Measurements from ENCODE around the gene LAMC1. TPM values are rescaled to one million over a fixed set of nuclear protein-coding genes. Genes with fewer than 3 reads are reported as not detected.

Gene LAMC1
- total RNA-seq: not detected

- ATAC-seq (peak; percentile 31), DNase-seq (no peak)
- ChIA-PET CTCF (no interaction called here), POLR2A (no interaction called here)
- peak within 1 kb of the TSS; percentile 62 for H3K4me3 Mint-ChIP-seq
- peaks cover 59% of the 10 kb centered on the region for H3K27me3 Mint-ChIP-seq (ENCODE audit: low read depth)
- peak within 1 kb of the TSS; percentile 33 for H3K27ac Mint-ChIP-seq
- no peaks in the 10 kb centered on the region for H3K9me3 Mint-ChIP-seq (ENCODE audit: insufficient read depth)
- peaks cover 11% of the 10 kb centered on the region for H3K4me1 Mint-ChIP-seq (ENCODE audit: low read depth)
- H3K36me3 Mint-ChIP-seq (ENCODE audit: low read depth): no peaks in the 10 kb centered on the region
Measured at GRCh38 chr1:183023146-183023600, at the start of gene LAMC1. Gene LAMC1 (plus strand): TSS chr1:183023420. CDS start chr1:183023717, 297 bp downstream.

GRCh38 chr1:182974506-182975191 lies 48.6 kb upstream of the LAMC1 start:
- ChIA-PET POLR2A (no interaction called here), CTCF (interaction anchor here (0.6 kb wide), 1 partner anchor 248 kb away, joined by 3 read pairs; no protein-coding TSS in a partner anchor)
- ATAC-seq: no peak
- Mint-ChIP-seq H3K36me3 (ENCODE audit: low read depth) (no peaks in the 10 kb centered on the region), H3K27ac (no peak overlapping the region), H3K27me3 (ENCODE audit: low read depth) (peaks cover 12% of the 10 kb centered on the region), H3K9me3 (ENCODE audit: insufficient read depth) (no peaks in the 10 kb centered on the region), H3K4me3 (no peak overlapping the region), H3K4me1 (ENCODE audit: low read depth) (no peaks in the 10 kb centered on the region)
- DNase-seq: no peak

GRCh38 chr1:182977480-182977879 lies 45.7 kb upstream of the LAMC1 start:
- Mint-ChIP-seq H3K27ac (no peak overlapping the region), H3K4me3 (no peak overlapping the region), H3K36me3 (ENCODE audit: low read depth) (no peaks in the 10 kb centered on the region), H3K27me3 (ENCODE audit: low read depth) (peaks cover 10% of the 10 kb centered on the region), H3K4me1 (ENCODE audit: low read depth) (no peaks in the 10 kb centered on the region), H3K9me3 (ENCODE audit: insufficient read depth) (peaks cover 1% of the 10 kb centered on the region)
- DNase-seq: no peak
- no peak for ATAC-seq
- CTCF ChIA-PET: interaction anchor here (1.6 kb wide), 1 partner anchor 15 kb away, joined by 3 read pairs; no protein-coding TSS in a partner anchor
- POLR2A ChIA-PET: no interaction called here

GRCh38 chr1:182978151-182978853 lies 44.9 kb upstream of the LAMC1 start:
- Mint-ChIP-seq H3K36me3 (ENCODE audit: low read depth) (no peaks in the 10 kb centered on the region), H3K4me3 (no peak overlapping the region), H3K27ac (no peak overlapping the region), H3K4me1 (ENCODE audit: low read depth) (no peaks in the 10 kb centered on the region), H3K27me3 (ENCODE audit: low read depth) (peaks cover 10% of the 10 kb centered on the region), H3K9me3 (ENCODE audit: insufficient read depth) (peaks cover 3% of the 10 kb centered on the region)
- ATAC-seq (no peak), DNase-seq (no peak)
- ChIA-PET POLR2A (no interaction called here), CTCF (interaction anchor here (1.6 kb wide), 1 partner anchor 16 kb away, joined by 3 read pairs; no protein-coding TSS in a partner anchor)

GRCh38 chr1:182984138-182984537 lies 39.1 kb upstream of the LAMC1 start:
- H3K9me3 Mint-ChIP-seq (ENCODE audit: insufficient read depth): peaks cover 3% of the 10 kb centered on the region
- H3K27me3 Mint-ChIP-seq (ENCODE audit: low read depth): peaks cover 6% of the 10 kb centered on the region
- ChIA-PET CTCF (interaction anchor here (0.6 kb wide), 1 partner anchor 701 kb away, joined by 3 read pairs; no protein-coding TSS in a partner anchor), POLR2A (no interaction called here)
- ATAC-seq: no peak
- H3K4me1 Mint-ChIP-seq (ENCODE audit: low read depth): no peaks in the 10 kb centered on the region
- DNase-seq: no peak
- no peak overlapping the region for H3K27ac Mint-ChIP-seq
- H3K4me3 Mint-ChIP-seq: no peak overlapping the region
- H3K36me3 Mint-ChIP-seq (ENCODE audit: low read depth): no peaks in the 10 kb centered on the region

GRCh38 chr1:182984621-182985020 lies 38.6 kb upstream of the LAMC1 start:
- H3K36me3 Mint-ChIP-seq (ENCODE audit: low read depth): no peaks in the 10 kb centered on the region
- DNase-seq (no peak), ATAC-seq (no peak)
- H3K27me3 Mint-ChIP-seq (ENCODE audit: low read depth): peaks cover 6% of the 10 kb centered on the region
- H3K4me1 Mint-ChIP-seq (ENCODE audit: low read depth): no peaks in the 10 kb centered on the region
- ChIA-PET POLR2A (no interaction called here), CTCF (no interaction called here)
- no peak overlapping the region for H3K27ac Mint-ChIP-seq
- H3K4me3 Mint-ChIP-seq: no peak overlapping the region
- peaks cover 3% of the 10 kb centered on the region for H3K9me3 Mint-ChIP-seq (ENCODE audit: insufficient read depth)

- H3K36me3 Mint-ChIP-seq (ENCODE audit: low read depth): no peaks in the 10 kb centered on the region
- no peak overlapping the region for H3K27ac Mint-ChIP-seq
- POLR2A ChIA-PET: no interaction called here
- H3K9me3 Mint-ChIP-seq (ENCODE audit: insufficient read depth): peaks cover 3% of the 10 kb centered on the region
- peaks cover 10% of the 10 kb centered on the region for H3K27me3 Mint-ChIP-seq (ENCODE audit: low read depth)
- DNase-seq (no peak), ATAC-seq (no peak)
- no peaks in the 10 kb centered on the region for H3K4me1 Mint-ChIP-seq (ENCODE audit: low read depth)
- CTCF ChIA-PET: no interaction called here
- no peak overlapping the region for H3K4me3 Mint-ChIP-seq
Measured at GRCh38 chr1:182985876-182986275, 37.3 kb upstream of the LAMC1 start.

- Mint-ChIP-seq H3K9me3 (ENCODE audit: insufficient read depth) (no peaks in the 10 kb centered on the region), H3K27me3 (ENCODE audit: low read depth) (peaks cover 21% of the 10 kb centered on the region), H3K4me3 (no peak overlapping the region), H3K27ac (no peak overlapping the region), H3K36me3 (ENCODE audit: low read depth) (no peaks in the 10 kb centered on the region), H3K4me1 (ENCODE audit: low read depth) (no peaks in the 10 kb centered on the region)
- no peak for ATAC-seq
- ChIA-PET CTCF (no interaction called here), POLR2A (no interaction called here)
- DNase-seq: no peak
Measured at GRCh38 chr1:182990413-182991144, 32.6 kb upstream of the LAMC1 start.

GRCh38 chr1:182993746-182994145 lies 29.5 kb upstream of the LAMC1 start:
- Mint-ChIP-seq H3K27ac (no peak overlapping the region), H3K36me3 (ENCODE audit: low read depth) (no peaks in the 10 kb centered on the region), H3K9me3 (ENCODE audit: insufficient read depth) (no peaks in the 10 kb centered on the region), H3K4me1 (ENCODE audit: low read depth) (no peaks in the 10 kb centered on the region), H3K27me3 (ENCODE audit: low read depth) (peaks cover 29% of the 10 kb centered on the region), H3K4me3 (no peak overlapping the region)
- POLR2A ChIA-PET: no interaction called here
- DNase-seq: no peak
- CTCF ChIA-PET: no interaction called here
- ATAC-seq: no peak

- no peak overlapping the region for H3K4me3 Mint-ChIP-seq
- no peaks in the 10 kb centered on the region for H3K4me1 Mint-ChIP-seq (ENCODE audit: low read depth)
- peaks cover 31% of the 10 kb centered on the region for H3K27me3 Mint-ChIP-seq (ENCODE audit: low read depth)
- no peaks in the 10 kb centered on the region for H3K9me3 Mint-ChIP-seq (ENCODE audit: insufficient read depth)
- ChIA-PET CTCF (no interaction called here), POLR2A (no interaction called here)
- ATAC-seq: no peak
- H3K27ac Mint-ChIP-seq: no peak overlapping the region
- H3K36me3 Mint-ChIP-seq (ENCODE audit: low read depth): no peaks in the 10 kb centered on the region
- DNase-seq: no peak
Measured at GRCh38 chr1:182995894-182996293, 27.3 kb upstream of the LAMC1 start.

- ChIA-PET POLR2A (no interaction called here), CTCF (no interaction called here)
- Mint-ChIP-seq H3K36me3 (ENCODE audit: low read depth) (no peaks in the 10 kb centered on the region), H3K9me3 (ENCODE audit: insufficient read depth) (no peaks in the 10 kb centered on the region), H3K27me3 (ENCODE audit: low read depth) (peaks cover 33% of the 10 kb centered on the region), H3K4me1 (ENCODE audit: low read depth) (no peaks in the 10 kb centered on the region), H3K27ac (no peak overlapping the region), H3K4me3 (no peak overlapping the region)
- ATAC-seq: no peak
- DNase-seq: no peak
Measured at GRCh38 chr1:182996816-182997215, 26.4 kb upstream of the LAMC1 start.

GRCh38 chr1:182998482-182998881 lies 24.7 kb upstream of the LAMC1 start:
- Mint-ChIP-seq H3K9me3 (ENCODE audit: insufficient read depth) (no peaks in the 10 kb centered on the region), H3K36me3 (ENCODE audit: low read depth) (no peaks in the 10 kb centered on the region), H3K27me3 (ENCODE audit: low read depth) (peaks cover 24% of the 10 kb centered on the region), H3K4me3 (no peak overlapping the region), H3K4me1 (ENCODE audit: low read depth) (no peaks in the 10 kb centered on the region), H3K27ac (no peak overlapping the region)
- ChIA-PET CTCF (no interaction called here), POLR2A (no interaction called here)
- no peak for DNase-seq
- ATAC-seq: no peak

Data from activated CD8-positive, alpha-beta T cell treated with anti-CD3 and anti-CD28 coated beads, Interleukin-2, amount 10 ng/mL, durations not matched to agents 7 days and 5 days (primary cell).